Measurements from ENCODE around the gene ACAP2.
A peak's percentile ranks its signal among the peaks of the same experiment; 100 is the strongest.
"Not testable (repeated sequence)": the region's sequence is repeated elsewhere in the genome, so short reads cannot be mapped to it uniquely, and the experiment has no call there.

Gene ACAP2
- 84.2 to 224 (median 143) reads per million in 9 experiments for total RNA-seq

GRCh38 chr3:195442573-195443390 lies at the start of gene ACAP2:
ACAP2 (minus strand) TSS chr3:195443020; CDS start chr3:195442847, 173 bp downstream.
- Mint-ChIP-seq H3K36me3 (ENCODE audit: insufficient read depth) (peaks cover 28% of the 10 kb centered on the region), H3K27me3 (no peaks in the 10 kb centered on the region), H3K27ac (peak within 1 kb of the TSS; percentile 94 to 95), H3K4me1 (ENCODE audit: low read depth in 2 of 2) (peaks cover 33 to 36% of the 10 kb centered on the region in 2 donors), H3K4me3 (peak within 1 kb of the TSS; percentile 96 to 98), H3K9me3 (no peaks in the 10 kb centered on the region)
- DNase-seq: peak; percentile 97 to 99 (median 99)
- peak; percentile 88 for ATAC-seq (replicated peaks)

- no peak overlapping the region for H3K27ac Mint-ChIP-seq
- no peaks in the 10 kb centered on the region for H3K36me3 Mint-ChIP-seq (ENCODE audit: insufficient read depth)
- peaks cover 27 to 32% of the 10 kb centered on the region in 2 donors for H3K27me3 Mint-ChIP-seq
- H3K4me3 Mint-ChIP-seq: no peak overlapping the region
- H3K9me3 Mint-ChIP-seq: no peaks in the 10 kb centered on the region
- ATAC-seq (replicated peaks) (no peak), DNase-seq (no peak)
- H3K4me1 Mint-ChIP-seq (ENCODE audit: low read depth in 2 of 2): no peaks in the 10 kb centered on the region
Measured at GRCh38 chr3:195475614-195476013, 32.8 kb upstream of the ACAP2 start.

- not testable (repeated sequence) for H3K36me3 Mint-ChIP-seq (ENCODE audit: insufficient read depth); ATAC-seq (replicated peaks)
Measured at GRCh38 chr3:195475116-195475515, 32.3 kb upstream of the ACAP2 start.

GRCh38 chr3:195468841-195469240 lies 26.0 kb upstream of the ACAP2 start:
- no peak for DNase-seq

More at GRCh38 chr3:195475116-195475515, 32.3 kb upstream of the ACAP2 start:
- H3K4me3 Mint-ChIP-seq; DNase-seq; H3K9me3 Mint-ChIP-seq; H3K27ac Mint-ChIP-seq; H3K4me1 Mint-ChIP-seq (ENCODE audit: low read depth in 2 of 2): not testable (repeated sequence)
- H3K27me3 Mint-ChIP-seq: peaks cover 27 to 32% of the 10 kb centered on the region in 2 donors

GRCh38 chr3:195468391-195468776 lies 25.6 kb upstream of the ACAP2 start:
- H3K36me3 Mint-ChIP-seq (ENCODE audit: insufficient read depth): no peaks in the 10 kb centered on the region
- H3K27me3 Mint-ChIP-seq: no peaks in the 10 kb centered on the region
- no peak for ATAC-seq (replicated peaks)
- H3K4me1 Mint-ChIP-seq (ENCODE audit: low read depth in 2 of 2): no peaks in the 10 kb centered on the region
- peaks cover 4 to 8% of the 10 kb centered on the region in 2 donors for H3K9me3 Mint-ChIP-seq
- DNase-seq: no peak
- H3K4me3 Mint-ChIP-seq: no peak overlapping the region
- no peak overlapping the region for H3K27ac Mint-ChIP-seq

More at GRCh38 chr3:195468841-195469240, 26.0 kb upstream of the ACAP2 start:
- peaks cover 1 to 3% of the 10 kb centered on the region in 2 donors for H3K27me3 Mint-ChIP-seq
- no peaks in the 10 kb centered on the region for H3K4me1 Mint-ChIP-seq (ENCODE audit: low read depth in 2 of 2)
- no peak for ATAC-seq (replicated peaks)
- H3K27ac Mint-ChIP-seq: no peak overlapping the region
- H3K9me3 Mint-ChIP-seq: peaks cover 4 to 8% of the 10 kb centered on the region in 2 donors
- no peaks in the 10 kb centered on the region for H3K36me3 Mint-ChIP-seq (ENCODE audit: insufficient read depth)
- H3K4me3 Mint-ChIP-seq: no peak overlapping the region

GRCh38 chr3:195467641-195468390 lies 25.0 kb upstream of the ACAP2 start:
- H3K36me3 Mint-ChIP-seq (ENCODE audit: insufficient read depth): no peaks in the 10 kb centered on the region
- no peak for ATAC-seq (replicated peaks)

GRCh38 chr3:195466251-195466650 lies 23.4 kb upstream of the ACAP2 start:
- Mint-ChIP-seq H3K9me3 (peaks cover 4 to 8% of the 10 kb centered on the region in 2 donors), H3K4me3 (no peak overlapping the region), H3K36me3 (ENCODE audit: insufficient read depth) (no peaks in the 10 kb centered on the region), H3K27ac (no peak overlapping the region), H3K4me1 (ENCODE audit: low read depth in 2 of 2) (no peaks in the 10 kb centered on the region), H3K27me3 (no peaks in the 10 kb centered on the region)
- DNase-seq: no peak
- no peak for ATAC-seq (replicated peaks)

More at GRCh38 chr3:195467641-195468390, 25.0 kb upstream of the ACAP2 start:
- H3K4me1 Mint-ChIP-seq (ENCODE audit: low read depth in 2 of 2): no peaks in the 10 kb centered on the region
- no peaks in the 10 kb centered on the region for H3K27me3 Mint-ChIP-seq
- peaks cover 4 to 8% of the 10 kb centered on the region in 2 donors for H3K9me3 Mint-ChIP-seq
- H3K4me3 Mint-ChIP-seq: no peak overlapping the region
- DNase-seq: no peak
- no peak overlapping the region for H3K27ac Mint-ChIP-seq

GRCh38 chr3:195462922-195463321 lies 20.1 kb upstream of the ACAP2 start:
- H3K27me3 Mint-ChIP-seq; H3K9me3 Mint-ChIP-seq; ATAC-seq (replicated peaks); H3K4me3 Mint-ChIP-seq; H3K36me3 Mint-ChIP-seq (ENCODE audit: insufficient read depth); H3K27ac Mint-ChIP-seq; DNase-seq; H3K4me1 Mint-ChIP-seq (ENCODE audit: low read depth in 2 of 2): not testable (repeated sequence)

- no peaks in the 10 kb centered on the region for H3K9me3 Mint-ChIP-seq
Measured at GRCh38 chr3:195462308-195462610, 19.4 kb upstream of the ACAP2 start.

GRCh38 chr3:195461594-195462307 lies 18.9 kb upstream of the ACAP2 start:
- H3K4me3 Mint-ChIP-seq: no peak overlapping the region
- DNase-seq (no peak), ATAC-seq (replicated peaks) (no peak)
- H3K36me3 Mint-ChIP-seq (ENCODE audit: insufficient read depth): peaks cover 3% of the 10 kb centered on the region
- H3K4me1 Mint-ChIP-seq (ENCODE audit: low read depth in 2 of 2): peaks cover 6 to 9% of the 10 kb centered on the region in 2 donors
- H3K27me3 Mint-ChIP-seq: no peaks in the 10 kb centered on the region
- no peak overlapping the region for H3K27ac Mint-ChIP-seq
- H3K9me3 Mint-ChIP-seq: no peaks in the 10 kb centered on the region

More at GRCh38 chr3:195462308-195462610, 19.4 kb upstream of the ACAP2 start:
- Mint-ChIP-seq H3K36me3 (ENCODE audit: insufficient read depth) (peaks cover 3% of the 10 kb centered on the region), H3K27ac (no peak overlapping the region), H3K4me3 (no peak overlapping the region), H3K27me3 (no peaks in the 10 kb centered on the region), H3K4me1 (ENCODE audit: low read depth in 2 of 2) (peaks cover 6 to 9% of the 10 kb centered on the region in 2 donors)
- no peak for ATAC-seq (replicated peaks)
- DNase-seq: no peak

- Mint-ChIP-seq H3K36me3 (ENCODE audit: insufficient read depth) (peaks cover 6% of the 10 kb centered on the region), H3K27ac (no peak overlapping the region), H3K4me1 (ENCODE audit: low read depth in 2 of 2) (peaks cover 6 to 9% of the 10 kb centered on the region in 2 donors), H3K27me3 (no peaks in the 10 kb centered on the region), H3K9me3 (no peaks in the 10 kb centered on the region), H3K4me3 (no peak overlapping the region)
- ATAC-seq (replicated peaks) (no peak), DNase-seq (no peak)
Measured at GRCh38 chr3:195460091-195460713, 17.4 kb upstream of the ACAP2 start.

- Mint-ChIP-seq H3K36me3 (ENCODE audit: insufficient read depth) (peaks cover 6% of the 10 kb centered on the region), H3K4me3 (peak overlapping the region; percentile 48 to 49), H3K9me3 (no peaks in the 10 kb centered on the region), H3K27me3 (no peaks in the 10 kb centered on the region), H3K27ac (peak overlapping the region; percentile 45 to 84), H3K4me1 (ENCODE audit: low read depth in 2 of 2) (peaks cover 6 to 9% of the 10 kb centered on the region in 2 donors)
- DNase-seq (no peak), ATAC-seq (replicated peaks) (peak; percentile 97)
Measured at GRCh38 chr3:195458316-195458717, 15.5 kb upstream of the ACAP2 start.

- Mint-ChIP-seq H3K9me3 (no peaks in the 10 kb centered on the region), H3K36me3 (ENCODE audit: insufficient read depth) (peaks cover 6% of the 10 kb centered on the region), H3K4me1 (ENCODE audit: low read depth in 2 of 2) (peaks cover 6 to 9% of the 10 kb centered on the region in 2 donors), H3K4me3 (no peak overlapping the region), H3K27me3 (no peaks in the 10 kb centered on the region), H3K27ac (peak overlapping the region in 1 of 2 donors; percentile 20)
- DNase-seq (no peak), ATAC-seq (replicated peaks) (no peak)
Measured at GRCh38 chr3:195455789-195456188, 13.0 kb upstream of the ACAP2 start.

All from effector memory CD8-positive, alpha-beta T cell (primary cell).